ENCODE results near the gene ALDH1A1. TPM values are rescaled to one million over a fixed set of nuclear protein-coding genes. Genes with fewer than 3 reads are reported as not detected.

Gene ALDH1A1
- total and polyA plus RNA-seq, 9 of the 15 experiments (the other 6 are each of a cell fraction or from before 2014, with no cell fraction given): 1.8 to 86.3 (median 24.4) TPM

DNA sequence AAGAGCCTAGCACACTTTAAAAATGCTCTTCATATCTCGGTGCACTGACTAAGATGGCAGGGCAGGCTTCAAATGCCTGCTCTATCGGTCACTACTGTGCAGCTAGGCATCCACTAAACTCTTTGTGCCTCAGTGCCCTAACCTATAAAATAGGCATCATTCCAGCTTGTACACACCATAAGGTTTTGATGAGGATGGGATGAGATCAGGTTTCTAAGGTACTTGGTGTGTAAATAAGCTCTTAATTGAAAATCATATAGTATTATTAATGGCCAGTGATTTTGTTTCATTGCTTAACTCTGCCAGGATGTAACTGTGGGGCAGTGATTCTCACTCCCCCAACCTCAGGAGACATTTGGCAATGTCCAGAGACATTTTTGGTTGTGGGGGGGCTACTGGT is 78.5 kb downstream of the ALDH1A1 start:
- no peak overlapping the region for H3K9ac ChIP-seq (ENCODE audit: insufficient read depth in 1 of 2, low read depth in 2 of 2, low read length in 2 of 2)
- no peaks in the 10 kb centered on the region for H4K20me1 ChIP-seq (replicated peaks; ENCODE audit: control insufficient read depth, insufficient read depth, low read length)
- no peak overlapping the region for H3K4me2 ChIP-seq (ENCODE audit: insufficient read depth, low read length)
- WGBS (ENCODE audit: insufficient coverage, low coverage, missing lambda C conversion rate): 78% methylated on average over 2 of the region's 2 CpGs
- POLR2A ChIA-PET: no interaction called here
- no peaks in the 10 kb centered on the region; a peak in 1 of 5 replicates for H3K4me1 ChIP-seq (replicated peaks in 1 of 2; ENCODE audit: control insufficient read depth in 2 of 2, insufficient read depth in 2 of 2, low read length in 2 of 2)
- peak overlapping the region; percentile 63; the same call in 1 of the 2 replicates for H2AFZ ChIP-seq (ENCODE audit: low read depth, low read length)
- no peaks in the 10 kb centered on the region for H3K27me3 ChIP-seq (ENCODE audit: control insufficient read depth in 2 of 2, insufficient read depth in 2 of 2, low read length in 2 of 2)
- no TSS peak for BruUV-seq (replicated peaks)
- no peaks in the 10 kb centered on the region for H3K36me3 ChIP-seq (ENCODE audit: control insufficient read depth, insufficient read depth, low read length)
- DNase-seq (ENCODE audit: extremely low read depth in 1 of 4, low spot score in 3 of 4) (no peak), FAIRE-seq (no peak), ATAC-seq (no peak)
- CTCF ChIA-PET (ENCODE audit: low intra/inter-chr PET ratio): no interaction called here
- in situ Hi-C loops (cut with MboI): no loop called here
- intact Hi-C loops (cut with micrococcal nuclease): loop anchor here (5.0 kb wide), 1 partner anchor 328 kb away; no protein-coding TSS in a partner anchor
- no peaks in the 10 kb centered on the region for H3K9me3 ChIP-seq (replicated peaks; ENCODE audit: control insufficient read depth, insufficient read depth, low read depth, low read length)
- no peak overlapping the region for H3K27ac ChIP-seq (ENCODE audit: extremely low read depth, low read depth, low read length)
- no peaks in the 10 kb centered on the region for H3K79me2 ChIP-seq (ENCODE audit: control insufficient read depth, insufficient read depth, low read length)
- H3K4me3 ChIP-seq: no peak overlapping the region
- H3K9me1 ChIP-seq (ENCODE audit: control insufficient read depth, insufficient read depth, low read length): no peaks in the 10 kb centered on the region
- no peak for TF ChIP-seq GTF2B (IDR thresholded peaks at IDR 0.05; ENCODE audit: extremely low read depth, insufficient read length)
- no peak for TF ChIP-seq NUFIP1 (IDR thresholded peaks at IDR 0.05; ENCODE audit: partially characterized antibody)
- TF ChIP-seq PYGO2 (tag; IDR thresholded peaks at IDR 0.05): no peak
- no peak for TF ChIP-seq ZNF133 (CRISPR knock-in tag; IDR thresholded peaks at IDR 0.05)
- no peak for TF ChIP-seq HDAC2 (IDR thresholded peaks at IDR 0.05)
- TF ChIP-seq ETS1 (conservative IDR thresholded peaks at IDR 0.05; ENCODE audit: control insufficient read depth, low read depth, low read length): no peak
- TF ChIP-seq ZNF12 (CRISPR knock-in tag; IDR thresholded peaks at IDR 0.05): no peak
- no peak for TF ChIP-seq YBX1 (IDR thresholded peaks at IDR 0.05)
- no peak for TF ChIP-seq KDM5B (IDR thresholded peaks at IDR 0.05; ENCODE audit: insufficient replicate concordance, low read depth, low read length)
- no peak for TF ChIP-seq DLX4 (CRISPR knock-in tag; IDR thresholded peaks at IDR 0.05)
- no peak for TF ChIP-seq MLLT1 (IDR thresholded peaks at IDR 0.05)
- TF ChIP-seq MTA2 (IDR thresholded peaks at IDR 0.05; ENCODE audit: low read depth): no peak
- no peak for TF ChIP-seq ESRRA (IDR thresholded peaks at IDR 0.05; ENCODE audit: borderline replicate concordance, low read depth)
- TF ChIP-seq, protein P1, sequence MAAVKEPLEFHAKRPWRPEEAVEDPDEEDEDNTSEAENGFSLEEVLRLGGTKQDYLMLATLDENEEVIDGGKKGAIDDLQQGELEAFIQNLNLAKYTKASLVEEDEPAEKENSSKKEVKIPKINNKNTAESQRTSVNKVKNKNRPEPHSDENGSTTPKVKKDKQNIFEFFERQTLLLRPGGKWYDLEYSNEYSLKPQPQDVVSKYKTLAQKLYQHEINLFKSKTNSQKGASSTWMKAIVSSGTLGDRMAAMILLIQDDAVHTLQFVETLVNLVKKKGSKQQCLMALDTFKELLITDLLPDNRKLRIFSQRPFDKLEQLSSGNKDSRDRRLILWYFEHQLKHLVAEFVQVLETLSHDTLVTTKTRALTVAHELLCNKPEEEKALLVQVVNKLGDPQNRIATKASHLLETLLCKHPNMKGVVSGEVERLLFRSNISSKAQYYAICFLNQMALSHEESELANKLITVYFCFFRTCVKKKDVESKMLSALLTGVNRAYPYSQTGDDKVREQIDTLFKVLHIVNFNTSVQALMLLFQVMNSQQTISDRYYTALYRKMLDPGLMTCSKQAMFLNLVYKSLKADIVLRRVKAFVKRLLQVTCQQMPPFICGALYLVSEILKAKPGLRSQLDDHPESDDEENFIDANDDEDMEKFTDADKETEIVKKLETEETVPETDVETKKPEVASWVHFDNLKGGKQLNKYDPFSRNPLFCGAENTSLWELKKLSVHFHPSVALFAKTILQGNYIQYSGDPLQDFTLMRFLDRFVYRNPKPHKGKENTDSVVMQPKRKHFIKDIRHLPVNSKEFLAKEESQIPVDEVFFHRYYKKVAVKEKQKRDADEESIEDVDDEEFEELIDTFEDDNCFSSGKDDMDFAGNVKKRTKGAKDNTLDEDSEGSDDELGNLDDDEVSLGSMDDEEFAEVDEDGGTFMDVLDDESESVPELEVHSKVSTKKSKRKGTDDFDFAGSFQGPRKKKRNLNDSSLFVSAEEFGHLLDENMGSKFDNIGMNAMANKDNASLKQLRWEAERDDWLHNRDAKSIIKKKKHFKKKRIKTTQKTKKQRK (IDR thresholded peaks at IDR 0.05; ENCODE audit: borderline replicate concordance, low read depth, low read length): no peak
- TF ChIP-seq FOXA3 (CRISPR knock-in tag; conservative IDR thresholded peaks at IDR 0.05 in 1 of 2, IDR thresholded peaks at IDR 0.05 in 1 of 2): no peak
- no peak for TF ChIP-seq MEIS2 (IDR thresholded peaks at IDR 0.05; ENCODE audit: partially characterized antibody)
